Measurements from ENCODE around the gene ZNF514. TPM values are rescaled to one million over a fixed set of nuclear protein-coding genes. Genes with fewer than 3 reads are reported as not detected.
"Not testable (repeated sequence)": the region's sequence is repeated elsewhere in the genome, so short reads cannot be mapped to it uniquely, and the experiment has no call there.

The ZNF514 gene
- total RNA-seq, 1 experiment from 2014 or later, result 20.0 TPM

DNA sequence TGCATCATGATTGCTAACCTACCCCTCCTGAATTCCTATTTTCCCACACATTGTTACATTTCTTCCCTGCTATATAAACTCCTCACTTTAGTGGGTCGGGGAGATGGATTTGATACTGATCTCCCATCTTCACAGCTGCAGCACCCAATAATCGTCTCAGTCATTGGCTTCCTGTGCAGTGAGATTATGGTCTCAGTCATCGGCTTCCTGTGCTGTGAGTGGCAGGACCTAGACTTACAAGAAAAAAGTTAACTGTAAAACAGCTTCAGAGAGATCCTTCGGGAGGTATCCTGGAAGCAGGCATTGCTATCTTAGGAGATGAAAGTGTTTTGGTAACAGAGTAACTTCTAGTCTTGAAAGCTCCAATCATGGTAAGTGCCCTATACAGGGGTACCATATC lies 44.3 kb upstream of the ZNF514 start:
- DNase-seq, result no peak
- H3K4me1 Mint-ChIP-seq (ENCODE audit: low read depth, unreplicated experiment), result peaks cover 7% of the 10 kb centered on the region
- intact Hi-C loops (cut with micrococcal nuclease; ENCODE audit: unreplicated experiment), result no loop called here
- TF ChIP-seq, protein P1, sequence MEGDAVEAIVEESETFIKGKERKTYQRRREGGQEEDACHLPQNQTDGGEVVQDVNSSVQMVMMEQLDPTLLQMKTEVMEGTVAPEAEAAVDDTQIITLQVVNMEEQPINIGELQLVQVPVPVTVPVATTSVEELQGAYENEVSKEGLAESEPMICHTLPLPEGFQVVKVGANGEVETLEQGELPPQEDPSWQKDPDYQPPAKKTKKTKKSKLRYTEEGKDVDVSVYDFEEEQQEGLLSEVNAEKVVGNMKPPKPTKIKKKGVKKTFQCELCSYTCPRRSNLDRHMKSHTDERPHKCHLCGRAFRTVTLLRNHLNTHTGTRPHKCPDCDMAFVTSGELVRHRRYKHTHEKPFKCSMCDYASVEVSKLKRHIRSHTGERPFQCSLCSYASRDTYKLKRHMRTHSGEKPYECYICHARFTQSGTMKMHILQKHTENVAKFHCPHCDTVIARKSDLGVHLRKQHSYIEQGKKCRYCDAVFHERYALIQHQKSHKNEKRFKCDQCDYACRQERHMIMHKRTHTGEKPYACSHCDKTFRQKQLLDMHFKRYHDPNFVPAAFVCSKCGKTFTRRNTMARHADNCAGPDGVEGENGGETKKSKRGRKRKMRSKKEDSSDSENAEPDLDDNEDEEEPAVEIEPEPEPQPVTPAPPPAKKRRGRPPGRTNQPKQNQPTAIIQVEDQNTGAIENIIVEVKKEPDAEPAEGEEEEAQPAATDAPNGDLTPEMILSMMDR (IDR thresholded peaks at IDR 0.05; ENCODE audit: insufficient read depth in 1 of 2, low read depth in 1 of 2, low read length in 1 of 2, severe bottlenecking in 1 of 2, unreplicated experiment in 1 of 2), result no peak
- no peaks in the 10 kb centered on the region for H3K36me3 Mint-ChIP-seq (ENCODE audit: insufficient read depth, unreplicated experiment)
- Histone ChIP-seq H3K4me3 (ENCODE audit: low read depth, low read length) (no peak overlapping the region), H3K36me3 (ENCODE audit: control insufficient read depth, insufficient read depth, low read length) (no peaks in the 10 kb centered on the region), H3K9me3 (no peaks in the 10 kb centered on the region), H3K4me1 (no peaks in the 10 kb centered on the region), H3K27me3 (replicated peaks; ENCODE audit: control insufficient read depth, insufficient read depth, low read length) (no peaks in the 10 kb centered on the region)
- H3K4me3 Mint-ChIP-seq (ENCODE audit: unreplicated experiment), result no peak overlapping the region
- POLR2A ChIA-PET, result no interaction called here
- no peak overlapping the region for H3K27ac Mint-ChIP-seq (ENCODE audit: unreplicated experiment)
- peaks cover 16% of the 10 kb centered on the region for H3K9me3 Mint-ChIP-seq (ENCODE audit: unreplicated experiment)
- H3K27me3 Mint-ChIP-seq (ENCODE audit: insufficient read depth, unreplicated experiment), result peaks cover 10% of the 10 kb centered on the region
- CTCF ChIA-PET, result no interaction called here
- no TSS peak for BruUV-seq (replicated peaks)

DNA sequence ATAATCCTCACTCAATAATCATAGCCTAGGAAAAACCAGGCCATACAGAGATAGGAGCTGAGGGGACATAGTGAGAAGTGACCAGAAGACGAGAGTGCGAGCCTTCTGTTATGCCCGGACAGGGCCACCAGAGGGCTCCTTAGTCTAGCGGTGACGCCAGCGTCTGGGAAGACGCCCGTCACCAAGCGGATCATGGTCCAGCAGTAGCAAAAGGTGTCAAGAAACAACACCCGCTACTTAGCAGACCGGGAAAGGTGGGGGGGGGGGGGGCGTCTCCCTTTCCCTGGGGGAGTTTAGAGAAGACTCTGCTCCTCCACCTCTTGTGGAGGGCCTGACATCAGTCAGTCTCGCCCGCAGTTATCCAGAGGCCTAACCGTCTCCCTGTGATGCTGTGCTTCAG lies 33.3 kb upstream of the ZNF514 start:
- CTCF ChIA-PET; H3K36me3 ChIP-seq (ENCODE audit: control insufficient read depth, insufficient read depth, low read length); H3K9me3 ChIP-seq; H3K27me3 ChIP-seq (replicated peaks; ENCODE audit: control insufficient read depth, insufficient read depth, low read length); H3K4me3 ChIP-seq (ENCODE audit: low read depth, low read length); POLR2A ChIA-PET; H3K27ac Mint-ChIP-seq (ENCODE audit: unreplicated experiment); H3K36me3 Mint-ChIP-seq (ENCODE audit: insufficient read depth, unreplicated experiment); H3K27me3 Mint-ChIP-seq (ENCODE audit: insufficient read depth, unreplicated experiment); H3K4me1 ChIP-seq; H3K4me1 Mint-ChIP-seq (ENCODE audit: low read depth, unreplicated experiment); H3K4me3 Mint-ChIP-seq (ENCODE audit: unreplicated experiment); BruUV-seq (replicated peaks): not testable (repeated sequence)
- TF ChIP-seq, protein P1 (IDR thresholded peaks at IDR 0.05; ENCODE audit: insufficient read depth in 1 of 2, low read depth in 1 of 2, low read length in 1 of 2, severe bottlenecking in 1 of 2, unreplicated experiment in 1 of 2), result peak; percentile 60 to 63
- H3K9me3 Mint-ChIP-seq (ENCODE audit: unreplicated experiment), result peaks cover 30% of the 10 kb centered on the region
- DNase-seq, result peak; percentile 63 to 77
- intact Hi-C loops (cut with micrococcal nuclease; ENCODE audit: unreplicated experiment), result loop anchor here (1.0 kb wide), 3 partner anchors 14 to 122 kb away; partner anchors contain the start of gene ZNF892

DNA sequence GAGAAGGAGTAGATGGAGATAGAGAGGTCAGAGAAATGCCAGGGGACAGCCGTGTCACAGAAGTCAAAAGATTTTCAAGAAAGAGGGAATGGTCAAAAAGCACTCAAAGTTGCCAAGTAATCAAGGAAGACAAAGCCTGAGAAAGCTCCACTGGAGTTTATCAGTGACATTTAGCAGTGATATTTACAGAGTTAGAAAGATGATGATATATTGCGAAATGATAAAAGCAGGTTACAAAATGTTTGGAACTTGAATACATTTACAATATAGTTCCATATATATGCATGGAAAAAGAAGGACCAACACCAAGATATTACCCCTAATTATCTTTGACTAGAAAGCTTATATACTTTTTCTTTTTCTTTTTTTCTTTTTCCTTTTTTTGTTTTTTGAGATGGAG lies 26.3 kb upstream of the ZNF514 start:
- Mint-ChIP-seq H3K27me3 (ENCODE audit: insufficient read depth, unreplicated experiment) (peaks cover 4% of the 10 kb centered on the region), H3K4me3 (ENCODE audit: unreplicated experiment) (no peak overlapping the region), H3K9me3 (ENCODE audit: unreplicated experiment) (peaks cover 14% of the 10 kb centered on the region), H3K4me1 (ENCODE audit: low read depth, unreplicated experiment) (peaks cover 6% of the 10 kb centered on the region), H3K36me3 (ENCODE audit: insufficient read depth, unreplicated experiment) (peaks cover 5% of the 10 kb centered on the region), H3K27ac (ENCODE audit: unreplicated experiment) (no peak overlapping the region)
- intact Hi-C loops (cut with micrococcal nuclease; ENCODE audit: unreplicated experiment), result no loop called here
- H3K4me1 ChIP-seq, result no peaks in the 10 kb centered on the region
- H3K27me3 ChIP-seq (replicated peaks; ENCODE audit: control insufficient read depth, insufficient read depth, low read length), result no peaks in the 10 kb centered on the region
- no TSS peak for BruUV-seq (replicated peaks)
- no peaks in the 10 kb centered on the region for H3K36me3 ChIP-seq (ENCODE audit: control insufficient read depth, insufficient read depth, low read length)
- H3K4me3 ChIP-seq (ENCODE audit: low read depth, low read length), result no peak overlapping the region
- CTCF ChIA-PET, result no interaction called here
- POLR2A ChIA-PET, result no interaction called here
- H3K9me3 ChIP-seq, result 0 out of 2 replicates have a peak, but pooled peaks cover 3% of the 10 kb centered on the region
- DNase-seq, result no peak
- TF ChIP-seq, protein P1 (IDR thresholded peaks at IDR 0.05; ENCODE audit: insufficient read depth in 1 of 2, low read depth in 1 of 2, low read length in 1 of 2, severe bottlenecking in 1 of 2, unreplicated experiment in 1 of 2), result no peak

Data from Caco-2 (cell line).